Effector CD8-positive, alpha-beta T cell (primary cell): ENCODE results near the gene CHKB.

ENCODE experiments used
- DNase-seq: peaks from one replicate; lab custom pipeline; 2025; lab: John Stamatoyannopoulos, UW

Gene CHKB

GRCh38 chr22:50573491-50574382 lies 8.9 kb downstream of the CHKB start:
- DNase-seq, result no peak

GRCh38 chr22:50572965-50573364 lies 9.7 kb downstream of the CHKB start:
- DNase-seq, result no peak

GRCh38 chr22:50571264-50572175 lies 11.1 kb downstream of the CHKB start:
- DNase-seq, result no peak

DNA sequence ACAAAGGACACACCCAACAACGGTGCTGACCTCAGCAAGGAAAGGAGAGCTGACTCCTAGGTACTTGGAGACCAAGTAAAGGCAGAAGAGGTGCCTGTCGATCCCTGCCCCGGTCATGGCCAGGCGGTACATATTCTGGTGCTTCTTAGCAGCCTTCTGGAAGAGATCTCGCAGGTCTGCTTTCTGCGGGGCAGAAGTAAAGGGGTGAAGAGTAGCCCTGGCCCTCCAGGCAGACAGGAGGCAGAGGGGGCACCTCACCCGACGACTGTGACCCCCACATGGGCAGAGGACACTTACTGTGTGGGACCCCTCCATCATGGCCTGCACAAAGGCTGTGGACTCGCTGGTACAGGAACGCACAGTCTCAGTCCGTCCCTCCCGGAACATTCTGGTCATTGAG lies 11.8 kb downstream of the CHKB start:
- DNase-seq, result no peak

DNA sequence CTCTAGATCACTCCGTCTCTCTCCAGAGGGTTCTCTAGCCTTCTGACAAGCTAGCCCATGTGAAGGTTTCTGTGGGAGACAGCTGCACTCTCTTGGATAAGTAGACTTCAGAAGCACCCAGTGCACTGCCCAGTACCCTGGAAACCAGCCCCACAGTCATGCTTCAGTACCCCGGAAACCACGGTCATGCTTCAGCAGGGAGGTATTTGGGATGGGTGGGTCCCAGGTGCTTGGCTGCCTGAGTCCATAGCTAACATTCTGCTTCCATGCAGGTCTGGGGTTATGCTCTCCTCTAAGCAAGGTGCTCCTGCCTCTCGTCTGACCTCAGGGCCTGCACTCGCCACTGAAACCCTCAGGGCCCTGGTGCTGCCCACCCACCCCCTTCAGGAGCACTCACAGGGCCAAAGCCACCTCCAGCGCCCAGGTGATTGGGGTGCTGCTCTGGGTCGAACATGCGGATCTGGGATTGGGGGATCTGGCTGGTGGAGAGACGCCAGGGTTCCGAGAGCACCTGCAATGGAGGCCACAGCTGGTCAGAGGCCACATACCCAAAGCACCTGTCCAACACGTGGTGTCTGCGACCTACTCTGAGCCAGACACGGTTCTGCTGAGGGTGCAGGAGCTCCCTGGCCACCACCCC lies 12.6 kb downstream of the CHKB start:
- no peak for DNase-seq

DNA sequence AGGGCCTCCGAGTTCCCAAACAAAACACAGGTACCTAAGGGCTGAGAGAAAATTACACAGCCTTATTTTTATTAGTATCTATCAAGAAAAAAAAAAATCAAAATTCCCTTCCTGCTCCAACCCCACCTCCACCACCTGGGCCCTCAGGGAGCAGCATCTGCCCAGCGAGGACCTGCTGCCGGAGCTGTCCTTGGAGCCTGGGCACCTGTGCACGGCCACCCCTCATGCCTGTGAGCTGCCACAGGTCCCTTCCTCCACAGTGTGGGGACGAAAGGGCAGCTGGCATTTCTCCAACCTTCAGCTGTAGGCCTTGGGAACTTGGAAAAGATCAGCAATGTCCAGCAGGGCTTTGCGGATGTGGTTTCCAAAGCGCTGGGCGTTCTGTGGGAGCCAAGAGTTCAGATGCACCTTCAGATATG lies 13.6 kb downstream of the CHKB start:
- no peak for DNase-seq

DNA sequence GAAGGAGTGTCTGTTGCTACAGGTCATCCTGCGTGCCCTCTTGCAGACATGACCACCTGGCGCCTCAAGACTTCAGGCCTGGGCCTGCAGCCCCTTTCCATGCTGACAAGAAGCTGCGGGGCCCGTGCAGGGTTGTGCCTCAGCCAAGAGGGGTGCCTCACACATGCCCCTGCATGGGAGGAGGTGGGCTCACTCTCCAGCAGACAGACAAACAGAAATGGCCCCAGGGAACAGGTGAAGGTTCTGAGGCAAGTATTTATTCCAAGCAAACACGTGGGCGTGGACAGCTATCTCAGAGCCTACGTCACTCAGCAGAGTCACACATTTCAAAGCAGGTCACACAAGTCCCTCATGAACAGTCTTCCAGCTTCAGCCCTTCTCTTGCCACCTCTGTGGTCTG lies 14.0 kb downstream of the CHKB start:
- DNase-seq, result no peak

DNA sequence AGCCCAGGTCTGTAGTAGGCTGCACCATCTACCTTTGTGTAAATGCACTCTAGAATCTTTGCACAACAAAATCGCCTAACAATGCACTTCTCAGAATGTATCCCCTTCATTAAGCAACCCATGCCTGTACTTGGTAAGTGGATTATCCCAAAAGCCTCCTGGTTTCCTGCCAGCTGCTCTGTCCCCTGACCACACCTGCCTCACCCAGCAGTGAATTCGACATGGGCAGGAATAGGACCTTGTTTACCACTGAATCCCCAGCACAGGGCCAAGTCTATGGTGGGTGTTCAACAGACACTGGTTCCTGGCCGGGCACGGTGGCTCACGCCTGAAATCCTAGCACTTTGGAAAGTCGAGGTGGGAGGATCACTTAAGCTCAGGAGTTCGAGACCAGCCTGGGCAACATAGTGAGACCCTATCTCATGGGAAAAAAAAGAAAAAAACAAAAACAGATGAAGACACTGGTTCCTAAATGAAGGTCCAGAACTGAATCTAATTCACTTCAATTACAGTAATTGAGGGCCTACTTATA lies 14.9 kb downstream of the CHKB start:
- no peak for DNase-seq

- DNase-seq, result no peak
Observed at GRCh38 chr22:50564289-50564688, 18.4 kb downstream of the CHKB start.

- DNase-seq, result no peak
Observed at GRCh38 chr22:50563413-50564160, 19.1 kb downstream of the CHKB start.

- peak; percentile 96 for DNase-seq
Observed at GRCh38 chr22:50562523-50563412, 19.9 kb downstream of the CHKB start, which contains the start of gene SYCE3. Gene SYCE3 (minus strand): TSS chr22:50562919. CDS start chr22:50556405, 6,514 bp downstream.

GRCh38 chr22:50561401-50562358 lies 21.0 kb downstream of the CHKB start:
- DNase-seq, result no peak

DNA sequence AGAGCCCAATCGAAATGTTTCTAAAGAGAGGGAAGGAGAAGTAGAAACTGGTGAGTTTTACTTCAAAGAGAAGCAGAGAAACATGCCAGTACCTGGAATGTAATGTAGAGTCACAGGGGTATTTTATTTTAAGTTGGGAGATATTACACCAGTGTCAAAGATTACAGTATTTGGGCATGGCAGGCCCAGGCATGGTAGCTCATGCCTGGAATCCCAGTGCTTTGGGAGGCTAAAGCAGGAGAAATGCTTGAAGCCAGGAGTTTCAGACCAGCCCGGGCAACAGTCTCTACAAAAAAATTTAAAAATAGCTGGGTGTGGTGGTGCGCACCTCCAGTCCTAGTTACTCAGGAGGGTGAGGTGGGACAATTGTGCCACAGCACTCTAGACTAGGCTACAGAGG lies 22.6 kb downstream of the CHKB start:
- DNase-seq, result no peak

DNA sequence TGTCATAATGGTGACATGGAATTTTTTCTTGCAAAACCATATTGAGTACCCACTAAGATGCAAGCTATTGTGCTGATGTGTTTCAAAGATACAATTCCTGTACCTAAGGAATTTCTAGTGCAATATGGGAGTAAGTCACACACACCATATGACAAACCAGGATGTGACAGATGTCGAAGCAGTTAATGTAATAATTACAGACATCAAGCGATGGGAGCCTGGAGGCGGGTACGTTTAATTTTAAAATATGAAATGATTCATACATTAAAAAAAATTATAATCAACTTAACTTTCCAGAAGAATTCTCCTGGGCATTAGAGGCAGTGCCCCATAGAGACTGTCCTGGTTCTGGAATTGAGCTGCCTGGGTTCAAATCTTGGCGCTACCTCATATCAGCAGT lies 25.9 kb downstream of the CHKB start:
- DNase-seq, result no peak

DNA sequence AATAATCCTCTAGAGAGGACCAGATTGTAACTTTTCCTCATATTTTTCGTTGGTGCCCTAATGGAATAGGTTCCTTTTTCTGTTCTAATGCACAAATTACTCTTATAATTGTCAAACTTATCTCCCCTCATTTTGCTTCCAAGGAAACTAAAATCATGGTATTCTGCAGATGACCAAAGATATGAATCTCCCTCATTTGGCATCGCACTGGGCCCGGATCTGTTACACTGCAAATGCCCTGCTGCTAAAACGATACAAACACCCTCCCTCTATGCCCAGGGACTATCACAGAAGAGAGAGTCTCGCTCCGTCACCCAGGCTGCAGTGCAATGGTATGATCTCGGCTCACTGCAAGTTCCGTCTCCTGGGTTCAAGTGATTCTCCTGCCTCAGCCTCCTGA lies 29.3 kb downstream of the CHKB start:
- no peak for DNase-seq

DNA sequence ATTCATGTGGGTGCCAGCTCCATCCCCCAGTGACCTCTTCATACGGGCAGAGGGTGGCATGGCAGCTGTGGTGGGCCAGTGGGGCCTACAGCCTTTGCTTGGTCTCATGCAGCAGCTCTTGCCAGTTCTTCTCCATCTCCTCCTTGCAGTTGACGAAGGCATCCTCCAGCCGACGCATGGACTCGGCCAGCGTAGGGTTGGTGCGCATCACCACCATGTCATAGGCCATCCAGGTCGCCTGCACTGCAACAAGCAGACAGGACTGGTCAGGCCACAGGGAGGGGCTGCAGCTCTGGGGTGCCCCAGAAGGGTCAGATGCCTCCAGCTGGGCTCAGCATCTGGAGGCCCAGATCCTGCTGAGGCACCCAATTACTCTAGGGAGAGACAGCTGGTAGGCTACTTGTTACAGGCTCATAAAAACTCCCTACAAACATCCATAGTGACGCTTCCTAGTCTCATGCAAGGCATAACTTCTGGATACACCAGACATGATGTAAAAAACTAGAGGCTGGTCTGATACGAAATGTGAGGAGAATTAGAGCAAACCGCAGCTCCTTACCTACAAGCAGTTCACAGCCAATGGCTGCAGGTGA lies 31.4 kb downstream of the CHKB start:
- DNase-seq, result no peak

DNA sequence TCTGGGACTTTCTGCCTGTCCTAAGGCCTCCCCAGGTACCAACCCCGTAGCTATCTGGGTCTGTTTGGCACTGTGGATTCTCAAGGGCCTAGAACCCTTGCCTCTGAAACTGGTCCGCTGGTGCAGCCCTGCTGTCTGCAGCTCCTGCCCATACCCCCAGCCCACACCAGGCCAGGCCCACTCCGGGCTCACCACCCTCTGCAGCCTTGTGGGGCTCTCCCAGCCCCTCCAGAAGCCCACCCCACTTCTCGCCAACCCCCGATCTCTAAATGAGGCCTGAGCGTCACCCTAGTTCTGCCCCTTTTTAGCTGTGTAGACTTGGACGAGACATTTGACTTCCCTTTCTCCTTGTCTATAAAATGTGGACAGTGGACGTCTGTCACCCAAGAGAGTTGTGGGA lies 32.3 kb downstream of the CHKB start:
- no peak for DNase-seq

- no peak for DNase-seq
Observed at GRCh38 chr22:50548921-50549790, 33.5 kb downstream of the CHKB start.
